ENCODE measurements around the gene LMNA. TPM values are rescaled to one million over a fixed set of nuclear protein-coding genes. Genes with fewer than 3 reads are reported as not detected.

The LMNA gene
- total RNA-seq, 1 experiment from 2014 or later = 68.8 TPM

- CTCF ChIA-PET = interaction anchor here (0.8 to 29.6 kb wide), 8 partner anchors 9 to 126 kb away, joined by 3 to 1176 read pairs (median 4); partner anchors contain the start of gene LMNA
- Mint-ChIP-seq H3K4me1 (peaks cover 36% of the 10 kb centered on the region), H3K9me3 (no peaks in the 10 kb centered on the region), H3K4me3 (no peak overlapping the region), H3K36me3 (no peaks in the 10 kb centered on the region), H3K27ac (no peak overlapping the region), H3K27me3 (ENCODE audit: low read depth) (no peaks in the 10 kb centered on the region)
- POLR2A ChIA-PET = interaction anchor here (0.6 to 1.2 kb wide), 4 partner anchors 10 to 43 kb away, joined by 3 to 5 read pairs (median 3); partner anchors contain the start of gene LMNA
- no peak for ATAC-seq
- TF ChIP-seq FOXK1 (CRISPR knock-in tag; IDR thresholded peaks at IDR 0.05) = no peak
- no peak for TF ChIP-seq GABPB1 (CRISPR knock-in tag; IDR thresholded peaks at IDR 0.05)
- no peak for TF ChIP-seq SMAD3 (CRISPR knock-in tag; IDR thresholded peaks at IDR 0.05; ENCODE audit: borderline replicate concordance)
- no peak for TF ChIP-seq IRF1 (CRISPR knock-in tag; IDR thresholded peaks at IDR 0.05)
- TF ChIP-seq ATF1 (CRISPR knock-in tag; IDR thresholded peaks at IDR 0.05) = no peak
- no peak for TF ChIP-seq JAZF1 (CRISPR knock-in tag; IDR thresholded peaks at IDR 0.05)
- TF ChIP-seq STAT6 (CRISPR knock-in tag; conservative IDR thresholded peaks at IDR 0.05; ENCODE audit: low read depth) = no peak
- no peak for TF ChIP-seq ATF2 (CRISPR knock-in tag; IDR thresholded peaks at IDR 0.05; ENCODE audit: borderline replicate concordance, low read depth)
- TF ChIP-seq ZNF263 (CRISPR knock-in tag; IDR thresholded peaks at IDR 0.05; ENCODE audit: low read depth) = no peak
- no peak for TF ChIP-seq PRDM15 (CRISPR knock-in tag; IDR thresholded peaks at IDR 0.05)
- no peak for TF ChIP-seq ETV6 (CRISPR knock-in tag; IDR thresholded peaks at IDR 0.05)
- TF ChIP-seq ERG (CRISPR knock-in tag; IDR thresholded peaks at IDR 0.05) = no peak
- no peak for TF ChIP-seq CDX4 (CRISPR knock-in tag; IDR thresholded peaks at IDR 0.05; ENCODE audit: borderline replicate concordance)
- no peak for TF ChIP-seq CBFB (CRISPR knock-in tag; IDR thresholded peaks at IDR 0.05; ENCODE audit: low read depth)
- no peak for TF ChIP-seq ZNF219 (CRISPR knock-in tag; IDR thresholded peaks at IDR 0.05; ENCODE audit: borderline replicate concordance)
- DNase-seq (ENCODE audit: low spot score) = no peak
Measured at GRCh38 chr1:156099282-156099681, 15.2 kb upstream of the LMNA start.
